Superior temporal gyrus (tissue), 1 donor: ENCODE results near the gene PHF21B.

ENCODE experiments used
- DNase-seq: peaks from one replicate; pipeline ENCODE4 v3.0.0-alpha.2; 2016; ENCODE audit errors: extremely low spot score

Gene PHF21B

DNA sequence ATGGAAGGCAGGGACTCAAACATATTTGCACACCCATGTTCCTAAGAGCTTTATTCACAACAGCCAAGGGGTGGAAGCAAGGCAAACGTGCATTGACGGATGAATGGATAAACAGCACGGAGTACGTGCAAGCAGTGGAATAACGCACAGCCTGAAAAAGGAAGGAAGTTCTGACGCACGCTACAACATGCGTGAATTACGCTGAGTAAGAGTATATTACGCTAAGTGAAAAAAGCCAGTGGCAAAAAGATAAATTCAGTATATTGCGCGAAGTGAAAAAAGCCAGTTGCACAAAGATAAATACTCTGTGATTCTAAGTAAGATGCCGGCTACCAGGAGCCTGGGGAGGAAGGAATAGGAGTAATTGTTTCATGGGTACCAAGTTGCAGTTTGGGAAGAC is 19.5 kb downstream of the PHF21B start:
- no peak for DNase-seq

DNA sequence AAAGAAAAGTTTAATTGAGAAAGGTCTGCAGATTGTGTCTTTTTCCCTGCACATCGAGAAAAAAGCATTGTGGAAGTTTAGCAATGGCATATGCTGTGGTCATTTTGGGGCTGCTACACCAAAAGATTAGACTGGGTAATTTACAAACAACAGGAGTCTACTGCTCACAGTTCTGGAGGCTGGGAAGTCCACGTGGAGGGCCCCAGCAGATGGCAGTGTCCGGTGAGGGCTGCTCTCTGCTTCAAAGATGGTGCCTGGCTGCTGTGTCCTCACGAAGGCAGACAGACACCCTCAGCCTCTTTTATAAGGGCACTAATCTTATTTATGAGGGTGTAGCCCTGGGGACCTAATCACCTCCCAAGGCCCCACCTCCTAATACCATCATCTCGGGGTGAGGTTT is 21.1 kb downstream of the PHF21B start:
- DNase-seq, result no peak

DNA sequence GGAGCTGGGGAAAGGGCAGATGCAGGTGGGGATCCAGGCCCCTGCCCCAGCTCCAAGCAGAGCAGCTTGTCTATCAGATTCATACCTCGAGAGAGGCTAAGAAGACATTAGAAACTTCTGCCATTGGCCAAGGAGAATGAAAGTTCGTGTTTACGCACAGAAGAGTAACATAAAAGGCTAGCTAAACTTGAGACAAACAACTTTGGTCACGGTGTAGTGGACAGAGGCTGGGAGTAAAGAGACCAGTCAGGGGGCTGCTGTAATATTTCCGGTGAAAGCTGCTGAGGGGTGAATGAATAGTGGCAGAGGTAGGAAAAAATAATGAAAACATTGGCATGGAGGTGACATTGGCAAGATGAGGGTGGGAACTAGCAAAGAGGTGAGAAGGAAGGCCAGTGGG is 22.9 kb downstream of the PHF21B start:
- no peak for DNase-seq

DNA sequence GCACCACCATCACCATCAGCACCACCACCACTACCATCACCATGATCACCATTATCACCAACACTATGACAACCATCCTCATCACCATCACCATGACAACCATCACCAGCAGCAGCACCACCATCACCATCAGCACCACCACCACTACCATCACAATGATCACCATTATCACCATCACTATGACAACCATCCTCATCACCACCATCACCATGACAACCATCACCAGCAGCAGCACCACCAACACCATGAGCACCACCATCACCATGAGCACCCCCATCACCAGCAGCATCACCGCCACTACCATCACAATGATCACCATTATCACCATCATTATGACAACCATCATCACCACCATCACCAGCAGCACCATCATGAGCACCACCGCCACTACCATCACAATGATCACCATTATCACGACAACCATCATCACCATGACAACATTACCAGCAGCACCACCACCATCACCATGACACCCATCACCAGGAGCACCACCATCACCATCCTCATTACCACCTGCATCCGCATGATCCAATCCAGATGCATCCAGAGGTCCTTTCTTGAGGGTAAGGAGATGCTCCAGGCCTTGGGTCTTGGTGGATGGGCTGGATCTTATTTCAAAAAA is 23.8 kb downstream of the PHF21B start:
- DNase-seq, result no peak

DNA sequence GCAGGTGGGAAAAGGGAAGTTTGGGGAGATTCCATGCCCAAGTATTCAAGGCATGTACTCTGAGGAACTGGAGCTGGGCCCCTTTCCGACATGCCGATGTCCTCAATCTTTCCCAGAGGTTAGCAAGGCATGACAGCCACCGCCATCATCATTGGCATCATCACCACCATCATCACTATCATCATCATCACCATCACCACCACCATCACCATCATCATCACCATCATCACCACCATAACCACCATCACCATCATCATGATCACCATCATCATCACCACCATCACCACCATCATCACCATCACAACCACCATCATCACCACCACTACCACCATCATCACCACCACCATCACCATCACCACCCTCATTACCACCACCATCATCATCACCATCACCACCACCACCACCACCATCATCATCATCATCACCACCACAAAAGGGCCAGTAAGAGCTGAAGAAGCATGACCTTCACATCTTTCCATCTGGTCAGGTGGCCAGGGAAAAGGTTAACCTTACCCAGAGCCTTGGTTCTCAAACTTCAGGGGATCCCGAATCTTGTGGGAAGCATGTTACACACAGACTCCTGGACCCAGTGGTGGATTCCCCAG is 25.8 kb downstream of the PHF21B start:
- no peak for DNase-seq

DNA sequence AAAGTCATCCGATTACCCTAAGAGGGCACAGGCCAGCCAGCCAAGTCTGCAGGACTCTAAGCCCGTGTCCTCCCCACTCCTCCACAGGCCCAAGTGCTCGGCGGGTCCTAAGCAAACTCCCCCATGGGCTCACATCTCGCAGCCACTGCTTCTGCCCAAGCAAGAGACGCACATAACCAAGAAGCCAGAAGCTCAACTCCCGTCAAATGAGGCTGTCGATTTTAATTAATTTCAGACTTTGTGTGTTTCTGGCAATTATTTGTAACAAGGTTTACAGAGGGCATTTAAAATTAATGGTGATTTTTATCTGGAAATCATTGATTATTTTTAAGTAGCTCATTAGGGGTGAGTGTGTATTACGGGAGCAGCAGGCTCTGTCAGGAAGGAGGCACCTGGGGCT is 27.4 kb downstream of the PHF21B start:
- no peak for DNase-seq

DNA sequence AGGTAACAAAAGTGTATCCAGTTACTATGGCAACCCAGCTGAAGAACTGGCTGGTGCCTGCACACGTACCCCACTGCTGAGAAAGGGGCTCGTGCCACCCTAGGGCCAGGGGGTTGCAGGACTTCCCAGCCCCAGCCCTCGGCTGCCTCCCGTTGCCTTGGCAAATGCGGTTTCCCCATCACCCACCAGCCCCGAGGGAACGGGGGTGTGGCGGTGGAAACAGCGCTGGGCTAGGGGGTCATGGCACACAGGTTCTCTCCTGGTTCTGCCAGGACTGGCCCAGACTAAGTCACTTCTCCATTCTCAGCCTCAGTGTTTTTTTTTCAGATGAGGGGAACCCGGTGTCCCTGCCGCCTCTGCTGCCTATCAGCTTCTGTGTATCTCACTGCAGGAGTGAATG is 27.9 kb downstream of the PHF21B start:
- DNase-seq, result no peak

DNA sequence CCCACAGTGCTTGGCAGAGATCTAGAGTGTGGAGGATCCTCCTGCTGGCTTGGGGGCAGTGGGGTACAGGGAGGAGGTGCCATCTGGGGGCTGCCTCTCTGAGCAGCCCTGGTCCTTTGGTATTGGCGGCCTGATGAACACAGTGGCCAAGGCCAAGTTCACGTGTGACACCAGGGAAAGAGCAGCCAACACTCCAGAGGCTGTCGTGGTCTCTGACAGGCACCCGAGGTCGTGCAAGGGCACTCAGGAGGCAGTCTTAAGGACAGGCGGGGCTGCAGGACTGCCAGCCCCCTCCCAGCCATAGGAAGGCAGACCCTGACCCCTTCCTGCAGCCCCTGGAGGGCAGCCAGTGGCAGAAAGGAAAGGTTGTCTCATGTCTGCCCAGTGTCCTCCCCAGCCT is 30.7 kb downstream of the PHF21B start:
- no peak for DNase-seq

DNA sequence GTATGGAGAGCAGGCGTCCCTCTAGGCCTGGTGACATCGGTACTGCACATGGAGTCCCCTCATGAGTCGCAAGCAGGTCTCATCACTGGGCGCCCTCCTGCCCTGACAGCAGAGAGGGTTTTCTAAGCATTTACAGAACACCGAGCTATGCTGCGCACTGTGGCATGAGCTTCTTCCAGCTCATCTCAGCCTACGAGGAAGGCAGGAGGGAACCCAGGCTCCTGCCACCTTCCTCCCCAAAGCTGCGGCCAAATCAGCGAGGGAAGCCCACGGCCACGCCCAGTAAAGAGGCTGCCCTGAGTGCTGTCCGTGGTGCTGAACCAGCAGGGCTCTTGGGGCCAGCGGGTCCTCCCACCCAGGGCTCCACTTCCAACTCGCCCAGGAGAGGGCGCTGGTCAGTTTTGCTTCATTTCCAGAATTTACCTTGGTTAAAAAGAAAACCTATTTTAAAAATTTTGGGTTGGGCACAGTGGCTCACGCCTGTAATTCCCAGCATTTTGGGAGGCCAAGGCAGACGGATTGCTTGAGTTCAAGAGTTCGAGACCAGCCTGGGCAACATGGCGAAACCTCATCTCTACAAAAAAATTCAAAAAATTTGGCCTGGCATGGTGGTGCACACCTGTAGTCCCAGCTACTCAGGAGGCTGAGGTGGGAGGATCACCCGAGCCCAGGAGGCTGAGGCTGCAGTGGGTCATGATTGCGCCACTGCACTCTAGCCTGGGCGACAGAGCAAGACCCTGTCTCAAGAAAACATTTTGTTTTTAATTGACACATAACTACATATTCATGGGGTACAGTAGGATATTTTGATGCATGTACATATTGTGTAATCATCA is 34.2 kb downstream of the PHF21B start:
- peak; percentile 70 for DNase-seq

DNA sequence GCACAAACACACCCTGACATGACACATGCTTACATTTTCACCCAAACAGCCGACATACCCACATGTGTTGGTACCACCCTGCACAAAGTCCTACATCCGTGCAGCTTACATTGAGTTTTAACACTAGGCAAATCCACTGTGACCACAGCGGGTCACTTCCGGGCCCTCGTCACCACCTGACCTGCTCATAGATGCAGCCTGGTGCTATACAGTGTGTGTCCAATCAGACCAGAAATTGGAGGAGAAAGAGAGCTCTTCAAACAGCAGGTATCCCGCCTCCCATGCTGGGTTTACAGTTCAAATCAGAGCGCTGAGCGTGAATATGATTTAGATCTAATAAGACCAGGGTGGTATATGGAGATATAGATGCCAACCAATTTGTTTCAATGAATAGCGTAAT is 35.4 kb downstream of the PHF21B start:
- no peak for DNase-seq

DNA sequence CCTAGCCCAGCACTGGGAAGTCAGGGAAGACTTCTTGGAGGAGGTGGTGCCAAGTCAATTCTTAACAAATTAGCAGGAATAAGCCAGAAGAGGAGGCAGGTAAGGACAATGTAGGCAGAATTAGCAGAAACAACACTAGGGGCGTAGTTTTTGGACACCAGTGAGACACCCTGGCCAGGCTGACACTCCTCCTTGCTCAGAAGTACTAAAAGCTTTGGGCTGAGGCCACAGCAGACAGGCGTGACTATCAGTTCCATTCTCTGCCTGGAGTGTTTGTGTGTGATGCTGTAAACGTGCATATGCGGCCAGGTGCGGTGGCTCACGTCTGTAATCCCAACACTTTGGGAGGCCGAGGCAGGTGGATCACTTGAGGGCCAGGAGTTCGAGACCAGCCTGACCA is 36.0 kb downstream of the PHF21B start:
- DNase-seq, result no peak

DNA sequence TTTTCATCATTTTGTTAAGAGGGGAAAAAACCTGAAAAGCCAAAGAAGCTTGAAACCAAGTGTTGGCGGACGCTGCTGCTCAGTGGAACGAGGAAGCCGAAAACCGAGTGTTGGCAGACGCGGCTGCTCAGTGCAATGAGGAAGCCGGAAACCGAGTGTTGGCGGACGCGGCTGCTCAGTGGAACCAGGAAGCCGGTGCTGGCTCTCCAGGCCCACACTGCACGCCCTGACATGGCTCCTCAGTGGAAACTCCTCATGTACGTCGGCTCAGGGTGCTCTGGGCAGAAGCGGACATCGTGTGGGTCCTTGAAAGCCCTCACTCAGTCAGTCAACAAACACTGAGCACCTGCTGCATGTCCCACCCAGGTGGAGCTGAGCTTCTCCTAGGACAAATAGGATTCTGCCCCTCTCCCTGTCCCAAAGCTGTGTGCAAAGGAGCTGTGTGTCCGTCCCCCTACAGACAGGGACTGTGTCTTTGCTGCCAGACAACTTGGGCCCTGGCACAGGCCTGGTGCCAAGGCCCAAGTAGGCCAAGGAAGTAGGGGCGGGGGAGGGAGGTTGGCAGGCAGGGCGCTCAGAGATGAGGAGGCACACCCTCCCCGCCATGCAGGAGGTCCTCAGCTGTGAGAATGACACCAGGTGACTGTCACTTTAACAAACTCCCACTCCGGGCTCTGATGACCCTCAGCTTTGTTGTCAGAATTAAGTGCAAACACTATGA is 37.3 kb downstream of the PHF21B start:
- DNase-seq, result no peak

DNA sequence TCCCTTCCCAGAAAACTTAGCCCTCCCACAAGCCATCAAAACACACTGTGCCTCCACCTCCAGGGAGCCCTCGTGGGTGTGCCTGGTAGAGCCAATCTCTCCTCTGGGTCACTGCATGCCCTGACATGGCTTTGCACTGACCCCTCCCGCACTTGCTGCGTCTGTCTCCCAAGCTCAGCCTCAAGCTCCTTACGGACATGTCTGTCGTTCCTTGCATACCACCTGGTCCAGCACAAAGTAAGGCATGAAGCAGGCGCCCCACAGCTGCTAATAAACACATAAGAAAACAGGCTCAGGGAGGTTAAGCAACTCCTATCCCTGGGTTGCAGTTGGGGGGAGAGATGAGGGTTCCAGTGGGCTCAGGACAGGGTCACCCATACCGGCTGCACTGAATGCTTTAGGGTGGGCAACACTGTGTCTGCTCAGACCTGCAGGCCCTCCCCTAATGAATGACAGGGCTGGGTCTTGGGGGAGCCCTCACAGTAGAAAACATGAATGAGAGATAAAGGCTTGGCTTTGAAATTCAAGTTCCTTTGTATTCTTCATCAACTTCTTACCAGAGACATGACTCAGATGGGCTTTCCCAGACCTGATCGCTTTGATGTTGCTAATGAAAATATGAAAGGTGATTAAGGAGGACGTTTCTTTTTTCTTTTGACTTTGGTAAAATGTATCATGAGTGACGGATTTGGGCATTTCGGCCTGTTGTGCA is 38.0 kb downstream of the PHF21B start:
- no peak for DNase-seq

DNA sequence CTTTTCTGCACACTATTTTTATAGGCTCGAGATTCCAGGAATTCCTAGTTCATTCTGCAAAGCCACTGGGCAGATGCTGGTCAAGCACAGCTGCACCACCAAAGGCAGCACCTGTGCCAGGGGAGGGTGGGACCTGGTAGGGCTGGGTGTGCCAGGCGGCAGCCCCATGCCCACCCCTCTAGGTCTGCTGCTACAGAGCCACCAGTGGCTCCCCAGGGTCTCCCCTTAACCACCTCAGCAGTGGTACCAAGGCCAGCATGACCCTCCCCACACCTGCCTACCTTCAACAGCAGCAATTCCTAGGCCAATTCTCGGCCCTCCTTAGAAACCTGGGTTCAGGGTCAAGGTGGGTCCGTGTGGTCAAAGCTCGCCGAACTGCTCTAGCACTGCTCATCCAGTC is 39.5 kb downstream of the PHF21B start:
- no peak for DNase-seq

DNA sequence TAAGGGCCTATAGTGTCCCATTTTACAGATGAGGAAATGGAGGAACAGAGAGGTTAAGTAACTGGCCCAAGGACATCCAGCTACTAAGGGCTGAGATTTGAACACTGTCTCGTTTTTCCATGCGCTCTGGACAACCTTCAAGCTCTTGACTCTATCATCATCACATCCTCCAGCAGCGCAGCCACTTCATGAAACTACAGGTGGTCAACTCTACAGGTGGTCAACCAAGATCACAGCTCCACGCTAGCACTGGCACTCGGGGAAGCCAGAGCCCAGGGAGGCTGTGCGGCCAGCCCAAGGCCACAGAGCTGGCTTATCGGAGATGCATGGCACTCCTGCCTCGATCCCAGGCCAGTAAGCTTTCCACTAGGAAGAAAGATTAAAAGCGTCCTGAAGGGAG is 40.0 kb downstream of the PHF21B start:
- DNase-seq, result no peak

DNA sequence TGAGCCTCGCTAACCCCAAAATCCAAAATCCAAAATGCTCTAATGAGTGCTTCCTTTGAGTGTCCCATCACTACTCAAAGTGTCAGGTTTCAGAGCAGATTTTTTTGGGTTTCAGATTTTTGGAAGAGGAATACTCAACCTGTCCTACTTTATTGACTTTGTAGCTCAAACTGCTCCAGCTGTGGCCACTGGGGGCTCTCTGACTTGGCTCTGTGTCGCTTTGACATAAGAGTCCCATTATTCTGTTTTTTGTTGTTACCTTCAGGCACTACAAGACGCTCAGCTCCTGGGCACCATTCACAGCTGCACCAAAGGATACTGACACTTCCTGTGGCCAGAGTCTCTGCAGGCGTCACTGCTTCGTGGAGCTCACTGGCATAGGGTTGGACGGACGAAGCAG is 41.1 kb downstream of the PHF21B start:
- no peak for DNase-seq

DNA sequence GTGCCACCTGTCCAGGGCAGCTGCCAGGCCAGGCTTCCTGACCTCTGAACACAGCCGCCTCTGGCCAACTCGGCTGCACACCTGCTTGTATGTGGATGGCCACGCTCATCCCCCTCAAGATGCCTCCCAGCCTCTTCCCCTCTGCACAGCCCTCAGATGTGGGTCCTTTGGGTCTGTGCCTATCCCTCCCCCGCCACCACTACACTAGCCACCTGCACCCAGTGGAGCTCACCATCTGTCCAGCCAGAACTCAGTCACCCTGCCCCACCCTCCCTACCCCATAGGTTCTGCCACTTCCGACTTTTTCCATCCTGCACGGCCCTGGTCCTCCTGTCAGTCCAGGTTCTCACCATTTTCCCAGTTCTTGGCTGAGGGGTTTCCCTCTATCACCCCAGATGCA is 44.6 kb downstream of the PHF21B start:
- no peak for DNase-seq

DNA sequence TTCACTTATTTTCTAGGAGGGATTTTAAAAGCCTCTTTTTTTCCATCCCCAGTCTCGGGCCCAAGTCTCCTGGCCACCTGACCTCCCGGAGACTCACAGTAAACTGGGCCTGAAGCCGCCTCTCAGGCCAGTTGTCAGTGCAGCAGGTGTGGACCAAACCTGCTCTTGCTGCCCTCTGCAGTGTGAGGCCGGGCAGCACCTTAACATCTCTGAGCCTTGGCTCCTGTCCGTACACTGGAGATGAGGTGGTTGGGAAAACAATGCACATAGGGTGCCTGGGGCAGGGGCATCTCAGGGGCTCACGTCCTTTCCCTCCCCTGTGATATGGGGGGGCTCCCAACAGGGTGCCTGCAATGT is 45.1 kb downstream of the PHF21B start:
- DNase-seq, result no peak

DNA sequence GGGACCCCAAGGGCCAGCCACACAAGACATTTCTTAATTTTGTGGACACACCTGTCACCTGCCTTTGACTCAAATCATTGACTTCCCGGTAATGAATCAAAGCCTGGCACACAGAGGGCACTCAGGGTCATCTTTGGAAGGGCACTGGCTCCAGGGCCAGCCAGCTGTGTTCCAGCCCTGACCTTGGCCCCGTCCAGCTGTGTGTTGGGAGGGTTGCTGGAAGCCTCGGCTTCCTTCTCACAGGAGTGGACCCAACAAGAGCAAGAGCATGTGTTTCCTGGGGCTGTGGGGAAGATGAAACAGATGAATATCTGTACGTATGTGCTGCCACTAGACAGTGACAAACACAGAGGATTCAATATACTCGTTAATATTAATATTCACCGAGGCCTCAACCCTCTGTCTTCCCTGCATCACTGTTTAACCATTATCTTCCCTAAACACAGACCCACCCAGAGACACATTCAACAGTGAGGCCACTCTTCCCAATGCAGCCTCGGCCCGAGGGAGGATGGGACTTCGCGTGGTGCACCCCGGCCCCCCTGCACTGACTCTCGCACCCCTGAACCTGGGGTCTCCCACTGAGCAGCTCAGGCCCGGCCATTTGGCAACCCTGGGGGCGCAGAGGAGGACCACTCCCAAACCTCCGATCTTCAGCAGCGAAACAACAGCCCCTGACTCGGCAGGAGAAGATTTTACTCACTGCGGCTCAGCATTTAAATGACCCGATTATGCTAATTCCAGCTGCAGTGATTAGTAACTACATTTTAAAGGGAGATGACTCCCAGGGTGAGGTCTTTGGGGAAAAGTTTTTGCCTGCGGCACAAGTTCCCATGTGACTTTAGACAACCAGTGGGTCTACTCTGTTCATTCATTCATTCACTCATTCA is 45.7 kb downstream of the PHF21B start:
- no peak for DNase-seq

DNA sequence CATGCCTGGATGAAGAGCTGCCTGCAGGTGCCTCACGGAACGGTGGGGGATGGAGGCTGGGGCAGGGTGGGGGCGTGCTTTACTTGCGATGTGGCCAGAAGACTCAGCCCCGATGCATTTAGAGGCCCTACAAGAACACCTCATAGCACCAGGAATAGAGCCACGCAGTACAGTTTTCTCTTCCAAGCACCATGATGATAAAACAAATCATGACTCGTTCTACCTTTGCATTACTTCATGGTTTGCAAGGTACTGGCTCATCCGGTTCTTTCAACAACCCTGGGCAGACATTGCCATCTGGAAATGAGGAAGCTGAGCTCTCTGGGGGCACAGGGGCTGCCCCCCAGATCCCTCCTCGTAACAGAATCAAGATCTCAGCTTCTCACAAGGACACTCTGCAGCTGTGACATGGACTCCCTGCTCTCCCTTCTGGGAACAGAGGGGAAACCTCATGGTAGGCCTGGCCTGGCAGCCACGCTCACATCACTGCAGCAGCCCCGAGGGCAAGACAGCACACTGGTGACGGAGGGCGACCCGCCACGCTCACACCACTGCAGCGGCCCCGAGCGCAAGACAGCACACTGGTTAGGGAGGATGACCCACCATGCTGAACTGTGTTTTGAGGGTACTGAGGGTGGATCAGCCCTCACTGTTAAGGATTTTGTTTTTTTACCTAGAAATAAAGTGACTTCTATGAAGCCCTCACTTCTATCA is 46.9 kb downstream of the PHF21B start:
- no peak for DNase-seq
